Retinal pigment epithelial cell (primary cell): ENCODE data around the gene AHI1.

Source experiments
- DNase-seq: peaks from one replicate; pipeline ENCODE4 v3.0.0-alpha.2; 2010; ENCODE audit warnings: low read depth
- H3K4me3 ChIP-seq: 2 replicates; pipeline ENCODE4 v1.5.1; 2011; ENCODE audit warnings: mild to moderate bottlenecking, low read length, control low read depth, moderate library complexity
- TF ChIP-seq, protein P1 (sequence below): conservative IDR thresholded peaks from 2 replicates; pipeline ENCODE4 v1.5.1; 2011; ENCODE audit warnings: low read depth, low read length, control low read depth, inconsistent platforms

Gene AHI1

DNA sequence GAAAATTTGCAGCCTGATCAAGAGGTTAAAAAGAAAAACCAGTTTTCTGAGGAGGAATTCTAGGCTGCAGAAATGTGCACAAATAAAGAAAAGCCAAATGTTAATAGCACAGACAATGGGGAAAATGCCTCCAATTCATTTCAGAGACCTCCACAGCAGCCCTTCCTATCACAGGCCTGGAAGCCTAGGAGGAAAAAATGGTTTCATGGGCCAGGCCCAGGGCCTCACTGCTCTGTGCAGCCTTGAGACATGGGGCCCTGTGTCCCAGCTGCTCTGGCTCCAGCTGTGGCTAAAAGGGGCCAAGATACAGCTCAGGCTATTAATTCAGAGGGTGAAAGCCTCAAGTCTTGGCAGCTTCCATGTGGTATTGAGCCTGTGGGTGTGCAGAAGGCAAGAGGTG, 18.9 kb downstream of the AHI1 start:
- TF ChIP-seq, protein P1, sequence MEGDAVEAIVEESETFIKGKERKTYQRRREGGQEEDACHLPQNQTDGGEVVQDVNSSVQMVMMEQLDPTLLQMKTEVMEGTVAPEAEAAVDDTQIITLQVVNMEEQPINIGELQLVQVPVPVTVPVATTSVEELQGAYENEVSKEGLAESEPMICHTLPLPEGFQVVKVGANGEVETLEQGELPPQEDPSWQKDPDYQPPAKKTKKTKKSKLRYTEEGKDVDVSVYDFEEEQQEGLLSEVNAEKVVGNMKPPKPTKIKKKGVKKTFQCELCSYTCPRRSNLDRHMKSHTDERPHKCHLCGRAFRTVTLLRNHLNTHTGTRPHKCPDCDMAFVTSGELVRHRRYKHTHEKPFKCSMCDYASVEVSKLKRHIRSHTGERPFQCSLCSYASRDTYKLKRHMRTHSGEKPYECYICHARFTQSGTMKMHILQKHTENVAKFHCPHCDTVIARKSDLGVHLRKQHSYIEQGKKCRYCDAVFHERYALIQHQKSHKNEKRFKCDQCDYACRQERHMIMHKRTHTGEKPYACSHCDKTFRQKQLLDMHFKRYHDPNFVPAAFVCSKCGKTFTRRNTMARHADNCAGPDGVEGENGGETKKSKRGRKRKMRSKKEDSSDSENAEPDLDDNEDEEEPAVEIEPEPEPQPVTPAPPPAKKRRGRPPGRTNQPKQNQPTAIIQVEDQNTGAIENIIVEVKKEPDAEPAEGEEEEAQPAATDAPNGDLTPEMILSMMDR = no peak
- H3K4me3 ChIP-seq = no peak overlapping the region
- no peak for DNase-seq

DNA sequence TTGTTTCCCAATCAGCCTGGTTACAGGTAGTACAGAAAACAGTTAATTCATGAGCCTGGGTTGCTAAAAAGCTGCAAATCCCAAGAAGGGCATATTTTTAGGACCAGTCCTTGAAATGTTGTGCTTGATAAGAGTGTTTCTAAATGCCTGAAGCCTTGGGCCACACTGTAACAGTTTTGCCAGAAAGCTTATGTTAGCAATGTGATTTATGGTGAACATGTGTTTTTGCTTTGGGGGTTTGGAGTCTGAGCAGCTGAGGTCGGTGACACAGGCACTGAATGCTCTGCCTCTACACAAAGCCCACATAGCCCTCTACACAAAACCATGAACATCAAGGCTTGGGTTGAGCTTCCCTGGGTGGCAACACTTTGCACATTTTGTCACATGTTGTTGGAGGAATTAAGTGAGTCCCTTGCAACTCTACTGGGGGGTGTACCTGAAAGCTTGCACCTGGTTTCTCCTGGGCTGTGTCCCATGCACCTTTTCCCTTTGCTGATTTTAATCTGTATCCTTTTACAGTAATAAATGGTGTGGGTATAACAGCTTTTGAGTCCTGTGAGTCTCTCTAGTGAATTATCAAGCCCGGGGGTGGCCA, 22.2 kb downstream of the AHI1 start:
- DNase-seq = no peak
- H3K4me3 ChIP-seq = no peak overlapping the region
- TF ChIP-seq, protein P1 = no peak

DNA sequence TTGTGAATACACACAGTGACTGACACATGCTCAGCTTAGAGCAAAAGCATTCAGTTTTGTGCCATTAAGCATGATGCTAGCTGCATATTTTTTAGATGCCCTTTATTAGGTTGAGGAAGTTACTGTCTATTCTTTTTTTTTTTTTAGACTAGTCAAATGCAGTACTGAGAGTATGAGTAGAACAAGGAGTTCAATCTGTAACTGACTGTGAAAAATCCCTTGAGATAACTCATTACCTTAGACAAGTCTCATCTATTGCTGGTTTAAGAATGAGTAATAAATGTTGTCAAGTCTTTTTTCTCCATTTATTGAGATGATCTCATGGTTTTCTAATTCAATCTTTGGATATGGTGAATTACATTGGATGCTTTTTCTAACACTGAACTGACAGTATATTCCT, 23.2 kb downstream of the AHI1 start:
- TF ChIP-seq, protein P1 = no peak
- no peak for DNase-seq
- no peak overlapping the region for H3K4me3 ChIP-seq

DNA sequence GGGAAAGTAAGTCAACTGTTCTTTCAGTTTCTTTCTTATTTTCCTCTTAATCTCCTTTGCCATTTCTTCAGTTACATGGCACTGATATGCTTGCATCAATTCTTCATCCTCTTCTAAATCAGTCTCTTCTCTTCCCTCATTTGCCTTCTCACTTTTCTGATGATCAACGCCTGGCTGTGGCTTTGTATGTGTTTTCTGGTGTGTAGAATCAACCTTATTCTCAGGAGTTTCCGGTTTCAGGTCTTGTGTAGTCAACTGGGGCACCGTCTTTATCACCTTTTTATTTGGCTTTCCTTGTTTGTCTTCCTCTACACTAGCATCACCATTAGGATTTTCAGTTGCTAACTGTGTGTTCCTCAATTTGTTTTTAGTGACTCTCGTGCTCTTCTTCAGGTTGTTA, 31.6 kb downstream of the AHI1 start:
- H3K4me3 ChIP-seq = no peak overlapping the region
- DNase-seq = no peak
- TF ChIP-seq, protein P1 = no peak

DNA sequence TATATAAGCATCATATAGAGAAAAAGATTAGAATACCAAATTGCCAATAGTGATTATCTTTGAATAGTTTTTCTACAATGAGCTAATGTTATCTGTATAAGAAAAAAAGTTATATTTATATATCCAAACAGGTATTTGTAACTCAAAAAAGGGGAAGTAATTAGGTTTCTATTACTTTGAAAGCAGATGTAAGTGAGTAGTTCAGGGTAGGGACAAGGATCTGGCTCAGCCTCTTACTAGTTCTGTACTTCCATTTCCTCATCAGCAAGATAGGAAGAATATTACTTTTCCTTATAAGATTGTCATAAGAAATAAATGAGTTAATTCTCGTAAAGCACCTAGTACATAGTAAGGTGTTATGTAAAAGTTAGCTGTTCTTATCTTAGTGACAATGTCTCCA, 32.2 kb downstream of the AHI1 start:
- DNase-seq = no peak
- TF ChIP-seq, protein P1 = no peak
- H3K4me3 ChIP-seq = no peak overlapping the region

DNA sequence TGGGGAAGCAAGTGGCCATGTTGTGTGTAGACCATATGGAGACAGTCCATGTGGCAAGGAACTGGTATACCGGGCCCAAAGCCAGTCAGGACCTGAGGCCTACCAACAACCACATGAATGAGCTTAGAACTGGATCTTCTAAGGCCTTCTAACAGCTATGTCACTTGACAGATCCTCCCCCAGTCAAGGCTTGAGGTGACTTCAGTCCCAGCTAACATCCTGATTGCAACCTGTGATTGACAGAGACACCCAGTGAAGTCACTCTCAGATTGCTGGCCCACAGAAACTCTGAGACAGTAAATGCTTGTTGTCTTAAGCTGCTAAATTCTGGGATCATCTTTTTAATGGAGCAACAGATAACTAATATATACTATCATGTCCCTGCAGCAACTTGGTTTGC, 32.9 kb downstream of the AHI1 start:
- DNase-seq = no peak
- H3K4me3 ChIP-seq = no peak overlapping the region
- TF ChIP-seq, protein P1 = no peak

DNA sequence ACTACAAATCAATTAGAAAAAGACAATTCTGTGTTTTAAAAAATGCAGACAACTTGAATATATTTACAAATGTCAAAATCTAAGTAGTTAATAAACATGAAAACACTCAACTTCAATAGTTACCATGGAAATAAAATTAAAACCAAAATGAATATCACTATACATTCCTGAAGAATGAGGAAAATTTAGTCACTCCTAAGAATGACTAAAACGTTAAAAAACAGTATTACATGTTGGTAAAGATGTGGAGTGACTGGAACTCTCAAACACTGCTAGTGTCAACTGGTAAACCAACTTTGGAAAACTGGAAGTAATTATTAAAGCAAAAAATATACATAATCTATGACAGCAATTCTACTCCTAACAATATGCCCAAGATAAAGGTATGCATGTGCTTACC, 36.3 kb downstream of the AHI1 start:
- TF ChIP-seq, protein P1 = no peak
- no peak for DNase-seq
- no peak overlapping the region for H3K4me3 ChIP-seq
